Stimulated activated naive CD4-positive, alpha-beta T cell (primary cell): ENCODE measurements around the gene BCAS4.

Source experiments
- DNase-seq, 6 experiments: peaks; one replicate each; lab custom pipeline; 2025; lab: John Stamatoyannopoulos, UW

BCAS4 gene

DNA sequence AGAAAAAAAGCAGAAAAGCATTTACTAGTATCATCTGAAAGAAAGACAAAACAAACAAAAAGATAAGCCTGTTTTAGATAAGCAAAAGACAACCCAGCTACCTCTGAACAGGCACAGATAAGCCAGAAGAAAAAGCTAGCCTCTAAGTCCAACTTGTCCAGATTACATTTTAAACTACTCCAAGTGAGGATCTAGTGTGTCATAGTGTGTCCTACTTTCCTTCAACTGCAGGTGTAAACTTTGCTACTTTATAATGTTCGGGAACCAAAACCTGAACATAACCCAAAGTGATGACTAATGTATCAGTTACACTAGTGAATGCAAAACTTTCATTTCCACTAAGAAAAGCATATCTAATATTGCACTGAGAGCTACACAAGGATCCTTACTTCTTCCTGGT, 116.9 kb downstream of the BCAS4 start:
- DNase-seq, result no peak

- DNase-seq, result no peak
Observed at GRCh38 chr20:50913690-50914375, 119.0 kb downstream of the BCAS4 start.

- no peak for DNase-seq
Observed at GRCh38 chr20:50915424-50915823, 120.6 kb downstream of the BCAS4 start.

- DNase-seq, result no peak
Observed at GRCh38 chr20:50916257-50916656, 121.4 kb downstream of the BCAS4 start.

DNA sequence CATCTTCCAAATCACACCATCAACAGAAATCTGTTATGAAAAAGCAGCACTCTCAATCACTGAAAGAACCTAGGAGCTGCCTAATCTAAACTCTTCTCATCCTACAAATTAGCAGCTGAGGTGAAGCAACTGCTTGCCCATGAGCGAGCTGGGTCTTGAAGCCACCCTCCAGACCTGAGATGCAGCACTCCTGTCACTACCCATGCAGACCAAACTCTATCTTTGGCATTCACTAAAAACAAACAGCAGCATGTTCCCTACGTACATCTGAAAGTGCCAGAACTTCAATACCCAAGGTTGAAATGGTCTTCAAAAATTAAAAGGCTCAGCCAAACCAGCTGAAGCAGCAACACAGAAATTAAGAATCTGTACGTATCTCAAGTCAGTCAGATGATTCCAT, 122.1 kb downstream of the BCAS4 start:
- DNase-seq, result no peak

- no peak for DNase-seq
Observed at GRCh38 chr20:50918403-50918802, 123.5 kb downstream of the BCAS4 start.

DNA sequence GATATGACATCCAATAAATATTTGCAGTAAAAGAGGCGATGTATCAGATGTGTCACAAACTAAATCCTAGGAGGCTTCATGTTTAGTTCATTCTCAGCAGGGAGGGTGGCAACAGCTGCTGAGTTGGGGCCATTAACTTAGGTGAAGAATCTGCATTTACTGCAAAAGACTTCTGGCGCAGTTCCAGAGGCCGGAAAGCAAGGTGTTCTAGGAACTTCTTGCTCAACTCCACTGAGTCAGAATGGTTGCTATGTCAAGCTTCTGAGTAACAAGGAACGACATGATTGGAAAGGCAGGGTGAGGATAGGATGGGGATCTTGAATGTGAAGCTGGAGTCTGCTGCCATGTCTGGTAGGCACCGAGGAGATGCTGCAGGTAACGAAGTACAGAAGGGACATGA, 124.7 kb downstream of the BCAS4 start:
- no peak for DNase-seq

- DNase-seq, result peak in 1 of 6 experiments; percentile 13
Observed at GRCh38 chr20:50920997-50921396, 126.1 kb downstream of the BCAS4 start.

DNA sequence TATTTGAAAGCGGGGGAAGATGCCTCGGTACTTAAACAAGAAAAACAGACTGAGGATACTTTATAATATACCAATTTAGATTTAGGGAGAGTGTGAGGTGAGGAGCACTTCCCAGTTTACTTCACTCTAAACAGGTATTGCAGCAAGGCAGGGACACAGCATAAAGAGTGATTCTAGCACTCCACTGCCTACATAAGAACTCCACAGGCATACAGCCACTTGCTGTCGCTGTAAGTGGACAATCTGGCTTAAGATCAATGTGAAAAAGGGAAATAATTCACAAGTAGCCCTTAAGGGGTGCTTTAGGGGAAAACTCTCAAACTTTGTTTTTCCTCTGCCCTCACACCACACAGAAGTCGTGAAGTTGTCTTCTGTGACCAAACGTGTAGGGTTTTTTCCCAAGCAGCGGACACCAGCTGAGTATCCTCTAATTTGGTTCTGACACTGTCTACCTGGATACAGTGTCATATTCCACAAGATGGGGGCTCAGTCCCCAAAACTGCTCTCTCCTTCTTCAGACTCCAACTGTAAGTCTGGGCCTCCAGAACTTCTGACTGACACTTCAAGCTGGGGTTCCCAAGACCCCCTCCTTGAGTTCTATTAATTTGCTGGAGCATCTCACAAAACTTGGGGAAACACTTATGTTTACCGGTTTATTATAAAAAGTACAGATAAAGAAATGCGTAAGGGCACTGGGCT, 127.1 kb downstream of the BCAS4 start:
- DNase-seq, result no peak

GRCh38 chr20:50924261-50924920, 129.5 kb downstream of the BCAS4 start:
- no peak for DNase-seq

DNA sequence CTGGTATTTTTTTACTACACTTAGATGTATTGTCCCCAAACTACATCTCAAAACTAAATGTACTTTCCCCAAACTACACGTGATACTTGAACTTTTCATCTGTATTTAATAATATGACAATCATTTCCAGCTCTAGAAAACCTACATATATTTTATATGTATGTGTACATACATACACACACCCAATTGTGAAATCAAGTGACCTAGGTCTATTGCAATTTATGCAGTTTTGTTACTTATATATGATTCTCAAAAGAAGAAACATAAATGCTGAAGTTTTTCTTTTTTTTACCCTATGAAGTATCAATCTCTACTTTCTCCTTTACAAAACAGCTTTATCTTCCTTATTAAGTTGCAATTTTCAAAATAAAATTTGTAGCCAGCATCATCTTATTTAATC, 131.7 kb downstream of the BCAS4 start:
- DNase-seq, result no peak
